Measurements from ENCODE around the gene ACO2. TPM values are rescaled to one million over a fixed set of nuclear protein-coding genes. Genes with fewer than 3 reads are reported as not detected.

Gene ACO2
- total RNA-seq, 4 donors from 2014 or later, result 81.3 to 205 (median 135) TPM

GRCh38 chr22:41522813-41523212 is 53.9 kb downstream of the ACO2 start:
- DNase-seq, result no peak
- TF ChIP-seq, protein P1, sequence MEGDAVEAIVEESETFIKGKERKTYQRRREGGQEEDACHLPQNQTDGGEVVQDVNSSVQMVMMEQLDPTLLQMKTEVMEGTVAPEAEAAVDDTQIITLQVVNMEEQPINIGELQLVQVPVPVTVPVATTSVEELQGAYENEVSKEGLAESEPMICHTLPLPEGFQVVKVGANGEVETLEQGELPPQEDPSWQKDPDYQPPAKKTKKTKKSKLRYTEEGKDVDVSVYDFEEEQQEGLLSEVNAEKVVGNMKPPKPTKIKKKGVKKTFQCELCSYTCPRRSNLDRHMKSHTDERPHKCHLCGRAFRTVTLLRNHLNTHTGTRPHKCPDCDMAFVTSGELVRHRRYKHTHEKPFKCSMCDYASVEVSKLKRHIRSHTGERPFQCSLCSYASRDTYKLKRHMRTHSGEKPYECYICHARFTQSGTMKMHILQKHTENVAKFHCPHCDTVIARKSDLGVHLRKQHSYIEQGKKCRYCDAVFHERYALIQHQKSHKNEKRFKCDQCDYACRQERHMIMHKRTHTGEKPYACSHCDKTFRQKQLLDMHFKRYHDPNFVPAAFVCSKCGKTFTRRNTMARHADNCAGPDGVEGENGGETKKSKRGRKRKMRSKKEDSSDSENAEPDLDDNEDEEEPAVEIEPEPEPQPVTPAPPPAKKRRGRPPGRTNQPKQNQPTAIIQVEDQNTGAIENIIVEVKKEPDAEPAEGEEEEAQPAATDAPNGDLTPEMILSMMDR (IDR thresholded peaks at IDR 0.05), result no peak
- no peak for TF ChIP-seq POLR2A (IDR thresholded peaks at IDR 0.05)
- H3K4me1 ChIP-seq, result peaks cover 3 to 21% of the 10 kb centered on the region in 2 donors
- H3K36me3 ChIP-seq, result peaks cover 31 to 34% of the 10 kb centered on the region in 2 donors
- no peaks in the 10 kb centered on the region for H3K9me3 ChIP-seq
- peak overlapping the region in 2 of 3 donors; percentile 51 to 84 for H3K27ac ChIP-seq
- H3K4me3 ChIP-seq (replicated peaks in 1 of 3), result no peak overlapping the region
- WGBS, 2 donors, result 92 to 97% methylated on average over 4 to 6 of the region's 9 CpGs
- intact Hi-C loops (cut with DNase I), result no loop called here
- no peaks in the 10 kb centered on the region for H3K27me3 ChIP-seq

DNA sequence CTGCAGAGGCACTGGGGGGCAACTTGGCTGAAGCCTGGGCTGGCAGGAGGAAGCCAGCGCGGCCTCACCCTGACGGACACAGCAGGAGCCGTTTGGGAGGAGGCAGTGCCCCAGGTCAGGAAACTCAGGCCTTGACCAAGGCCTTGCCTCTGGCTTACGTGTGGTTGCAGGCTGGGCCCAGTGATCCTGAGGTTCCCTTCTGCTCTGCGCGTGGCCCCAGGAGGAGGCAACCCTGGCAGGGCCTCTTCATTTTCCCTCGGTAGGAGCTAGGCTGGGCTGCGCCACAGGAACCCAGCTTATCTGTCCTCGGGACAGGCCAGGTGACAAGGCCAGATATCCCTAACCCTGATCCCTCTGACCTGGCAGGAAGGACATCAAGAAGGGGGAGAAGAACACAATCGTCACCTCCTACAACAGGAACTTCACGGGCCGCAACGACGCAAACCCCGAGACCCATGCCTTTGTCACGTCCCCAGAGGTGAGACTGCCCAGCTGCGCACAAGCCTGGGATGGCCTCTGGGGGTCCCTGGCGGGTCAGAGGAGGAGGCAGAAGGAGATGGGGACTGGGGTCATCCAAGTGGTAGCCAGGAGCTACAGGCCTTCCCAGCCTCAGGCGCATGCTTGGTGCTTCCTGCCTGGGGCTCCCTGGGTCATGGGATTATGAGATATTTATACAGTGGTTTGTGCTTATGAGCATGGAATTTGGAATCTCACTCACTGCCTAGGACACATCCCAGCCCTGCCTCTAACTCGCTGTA is 54.7 kb downstream of the ACO2 start:
- TF ChIP-seq POLR2A (IDR thresholded peaks at IDR 0.05), result no peak
- TF ChIP-seq, protein P1 (IDR thresholded peaks at IDR 0.05), result no peak
- intact Hi-C loops (cut with DNase I), result no loop called here
- no peak for DNase-seq
- Histone ChIP-seq H3K36me3 (peaks cover 34 to 38% of the 10 kb centered on the region in 2 donors), H3K4me1 (peaks cover 3 to 21% of the 10 kb centered on the region in 2 donors), H3K27me3 (no peaks in the 10 kb centered on the region), H3K4me3 (replicated peaks in 1 of 3) (no peak overlapping the region), H3K9me3 (no peaks in the 10 kb centered on the region), H3K27ac (peak overlapping the region; percentile 51 to 84 (median 53))
- 69 to 86% methylated on average over 17 to 18 of the region's 21 CpGs for WGBS, 2 donors

- peaks cover 39 to 44% of the 10 kb centered on the region in 2 donors for H3K36me3 ChIP-seq
- H3K4me1 ChIP-seq, result peaks cover 3 to 21% of the 10 kb centered on the region in 2 donors
- peak overlapping the region; percentile 51 to 84 (median 53) for H3K27ac ChIP-seq
- H3K9me3 ChIP-seq, result no peaks in the 10 kb centered on the region
- 55% methylated on average over 13 of the region's 13 CpGs for WGBS, 2 donors
- intact Hi-C loops (cut with DNase I), result no loop called here
- no peak overlapping the region for H3K4me3 ChIP-seq (replicated peaks in 1 of 3)
- TF ChIP-seq POLR2A (IDR thresholded peaks at IDR 0.05), result no peak
- TF ChIP-seq, protein P1 (IDR thresholded peaks at IDR 0.05), result no peak
- H3K27me3 ChIP-seq, result no peaks in the 10 kb centered on the region
- DNase-seq, result peak; percentile 80 to 87
Observed at GRCh38 chr22:41524251-41524661, 55.3 kb downstream of the ACO2 start.

- Histone ChIP-seq H3K27me3 (no peaks in the 10 kb centered on the region), H3K4me3 (replicated peaks in 1 of 3) (no peak overlapping the region), H3K27ac (peak overlapping the region in 2 of 3 donors; percentile 51 to 84), H3K4me1 (peaks cover 3 to 21% of the 10 kb centered on the region in 2 donors), H3K36me3 (peaks cover 42 to 47% of the 10 kb centered on the region in 2 donors), H3K9me3 (no peaks in the 10 kb centered on the region)
- WGBS, 2 donors, result 84 to 89% methylated on average over 5 to 11 of the region's 17 CpGs
- no peak for DNase-seq
- intact Hi-C loops (cut with DNase I), result loop anchor here (5.0 kb wide), 1 partner anchor 128 kb away; no protein-coding TSS in a partner anchor
- TF ChIP-seq, protein P1 (IDR thresholded peaks at IDR 0.05), result no peak
- TF ChIP-seq POLR2A (IDR thresholded peaks at IDR 0.05), result no peak
Observed at GRCh38 chr22:41524809-41525449, 56.0 kb downstream of the ACO2 start.
